Measurements from ENCODE around the gene SAMM50.

GRCh38 chr22:43991316-43992020 lies 36.2 kb downstream of the SAMM50 start:
- TF ChIP-seq SIN3A (IDR thresholded peaks at IDR 0.05; ENCODE audit: low read depth): no peak
- TF ChIP-seq EZH2phosphoT487 (IDR thresholded peaks at IDR 0.05; ENCODE audit: borderline replicate concordance): no peak
- TF ChIP-seq, protein P1, sequence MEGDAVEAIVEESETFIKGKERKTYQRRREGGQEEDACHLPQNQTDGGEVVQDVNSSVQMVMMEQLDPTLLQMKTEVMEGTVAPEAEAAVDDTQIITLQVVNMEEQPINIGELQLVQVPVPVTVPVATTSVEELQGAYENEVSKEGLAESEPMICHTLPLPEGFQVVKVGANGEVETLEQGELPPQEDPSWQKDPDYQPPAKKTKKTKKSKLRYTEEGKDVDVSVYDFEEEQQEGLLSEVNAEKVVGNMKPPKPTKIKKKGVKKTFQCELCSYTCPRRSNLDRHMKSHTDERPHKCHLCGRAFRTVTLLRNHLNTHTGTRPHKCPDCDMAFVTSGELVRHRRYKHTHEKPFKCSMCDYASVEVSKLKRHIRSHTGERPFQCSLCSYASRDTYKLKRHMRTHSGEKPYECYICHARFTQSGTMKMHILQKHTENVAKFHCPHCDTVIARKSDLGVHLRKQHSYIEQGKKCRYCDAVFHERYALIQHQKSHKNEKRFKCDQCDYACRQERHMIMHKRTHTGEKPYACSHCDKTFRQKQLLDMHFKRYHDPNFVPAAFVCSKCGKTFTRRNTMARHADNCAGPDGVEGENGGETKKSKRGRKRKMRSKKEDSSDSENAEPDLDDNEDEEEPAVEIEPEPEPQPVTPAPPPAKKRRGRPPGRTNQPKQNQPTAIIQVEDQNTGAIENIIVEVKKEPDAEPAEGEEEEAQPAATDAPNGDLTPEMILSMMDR (IDR thresholded peaks at IDR 0.05 in 2 of 3, conservative IDR thresholded peaks at IDR 0.05 in 1 of 3; ENCODE audit: borderline replicate concordance in 1 of 3, insufficient read depth in 1 of 3, low read depth in 2 of 3, low read length in 2 of 3): no peak
- TF ChIP-seq POLR2AphosphoS5 (IDR thresholded peaks at IDR 0.05; ENCODE audit: low read depth, low read length): no peak
- TF ChIP-seq EZH2 (IDR thresholded peaks at IDR 0.05): no peak
- TF ChIP-seq POLR2A (IDR thresholded peaks at IDR 0.05; ENCODE audit: borderline replicate concordance, extremely low read depth, insufficient read depth, insufficient read length): no peak
- no peak for TF ChIP-seq FOSL1 (IDR thresholded peaks at IDR 0.05; ENCODE audit: low read depth)
